Measurements from ENCODE around the gene WDR86. TPM values are rescaled to one million over a fixed set of nuclear protein-coding genes. Genes with fewer than 3 reads are reported as not detected.

The WDR86 gene
- polyA plus RNA-seq, 1 donor from 2014 or later, result 46.2 TPM

- Histone ChIP-seq H4K20me1 (ENCODE audit: insufficient read depth) (no peaks in the 10 kb centered on the region), H3K27ac (ENCODE audit: low read length) (no peak overlapping the region), H3K27me3 (ENCODE audit: insufficient read depth, low read depth, low read length) (no peaks in the 10 kb centered on the region), H3K79me2 (replicated peaks; ENCODE audit: insufficient read depth, low read length) (no peaks in the 10 kb centered on the region), H2AFZ (ENCODE audit: low read depth, low read length) (no peak overlapping the region), H3K9me2 (ENCODE audit: insufficient read depth, low read length) (no peaks in the 10 kb centered on the region), H3K9me3 (ENCODE audit: low read length) (no peaks in the 10 kb centered on the region), H3K4me3 (ENCODE audit: low read length) (no peak overlapping the region), H3K9ac (ENCODE audit: low read length) (no peak overlapping the region), H3K4me2 (ENCODE audit: low read length) (no peak overlapping the region), H3F3A (ENCODE audit: insufficient read depth, low read length, poor library complexity, severe bottlenecking) (no peaks in the 10 kb centered on the region), H3K36me3 (ENCODE audit: insufficient read depth, low read length) (no peaks in the 10 kb centered on the region)
- TF ChIP-seq EZH2 (IDR thresholded peaks at IDR 0.05; ENCODE audit: borderline replicate concordance, insufficient read depth, low read length, poor library complexity, severe bottlenecking) (no peak), SMC3 (conservative IDR thresholded peaks at IDR 0.05; ENCODE audit: poor library complexity) (no peak), RAD21 (conservative IDR thresholded peaks at IDR 0.05) (no peak), TAF1 (IDR thresholded peaks at IDR 0.05; ENCODE audit: low read depth) (no peak), MXI1 (conservative IDR thresholded peaks at IDR 0.05; ENCODE audit: poor library complexity, severe bottlenecking) (no peak), REST (IDR thresholded peaks at IDR 0.05; ENCODE audit: borderline replicate concordance) (no peak), EP300 (conservative IDR thresholded peaks at IDR 0.05; ENCODE audit: poor library complexity, severe bottlenecking) (no peak), POLR2AphosphoS5 (IDR thresholded peaks at IDR 0.05) (no peak), CTCF (IDR thresholded peaks at IDR 0.05; ENCODE audit: poor library complexity, severe bottlenecking) (no peak)
These were observed 19.9 kb downstream of the WDR86 start for GRCh38 chr7:151389768-151390597.

- Histone ChIP-seq H3F3A (ENCODE audit: insufficient read depth, low read length, poor library complexity, severe bottlenecking) (no peaks in the 10 kb centered on the region), H3K9me2 (ENCODE audit: insufficient read depth, low read length) (no peaks in the 10 kb centered on the region), H3K4me3 (ENCODE audit: low read length) (no peak overlapping the region), H3K4me2 (ENCODE audit: low read length) (no peak overlapping the region), H3K79me2 (replicated peaks; ENCODE audit: insufficient read depth, low read length) (no peaks in the 10 kb centered on the region), H2AFZ (ENCODE audit: low read depth, low read length) (no peak overlapping the region), H4K20me1 (ENCODE audit: insufficient read depth) (no peaks in the 10 kb centered on the region), H3K9me3 (ENCODE audit: low read length) (no peaks in the 10 kb centered on the region), H3K36me3 (ENCODE audit: insufficient read depth, low read length) (no peaks in the 10 kb centered on the region), H3K27me3 (ENCODE audit: insufficient read depth, low read depth, low read length) (no peaks in the 10 kb centered on the region), H3K9ac (ENCODE audit: low read length) (no peak overlapping the region), H3K27ac (ENCODE audit: low read length) (no peak overlapping the region)
- TF ChIP-seq EP300 (conservative IDR thresholded peaks at IDR 0.05; ENCODE audit: poor library complexity, severe bottlenecking) (no peak), SMC3 (conservative IDR thresholded peaks at IDR 0.05; ENCODE audit: poor library complexity) (no peak), REST (IDR thresholded peaks at IDR 0.05; ENCODE audit: borderline replicate concordance) (no peak), EZH2 (IDR thresholded peaks at IDR 0.05; ENCODE audit: borderline replicate concordance, insufficient read depth, low read length, poor library complexity, severe bottlenecking) (no peak), RAD21 (conservative IDR thresholded peaks at IDR 0.05) (no peak), CTCF (IDR thresholded peaks at IDR 0.05; ENCODE audit: poor library complexity, severe bottlenecking) (no peak), POLR2AphosphoS5 (IDR thresholded peaks at IDR 0.05) (no peak), TAF1 (IDR thresholded peaks at IDR 0.05; ENCODE audit: low read depth) (no peak), MXI1 (conservative IDR thresholded peaks at IDR 0.05; ENCODE audit: poor library complexity, severe bottlenecking) (no peak)
These were observed 20.6 kb downstream of the WDR86 start for GRCh38 chr7:151389096-151389767.

Data from neural cell (in vitro differentiated cells).